ENCODE measurements around the gene WDR20. TPM values are rescaled to one million over a fixed set of nuclear protein-coding genes. Genes with fewer than 3 reads are reported as not detected.
A peak's percentile ranks its signal among the peaks of the same experiment; 100 is the strongest.

Gene WDR20
- total RNA-seq, 1 experiment from 2014 or later: 33.0 TPM

DNA sequence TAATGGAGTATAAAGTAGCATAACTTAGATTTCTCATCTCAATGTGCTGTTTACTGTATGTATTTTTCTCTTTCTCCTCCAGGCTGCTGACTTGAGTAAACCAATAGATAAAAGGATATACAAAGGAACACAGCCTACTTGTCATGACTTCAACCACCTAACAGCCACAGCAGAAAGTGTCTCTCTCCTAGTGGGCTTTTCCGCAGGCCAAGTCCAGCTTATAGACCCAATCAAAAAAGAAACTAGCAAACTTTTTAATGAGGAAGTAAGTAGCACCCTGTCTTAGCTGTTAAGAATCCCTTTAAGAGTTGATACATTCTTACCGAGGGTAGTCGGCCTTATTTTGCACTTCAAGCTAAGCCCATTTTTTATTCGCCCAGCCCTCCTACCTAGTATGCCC, 55.2 kb downstream of the WDR20 start:
- no peak overlapping the region for H3K27ac Mint-ChIP-seq (ENCODE audit: unreplicated experiment)
- H3K4me1 Mint-ChIP-seq (ENCODE audit: low read depth, unreplicated experiment): peaks cover 14% of the 10 kb centered on the region
- CTCF ChIA-PET: no interaction called here
- no peak for DNase-seq
- H3K9me3 Mint-ChIP-seq (ENCODE audit: low read depth, unreplicated experiment): no peaks in the 10 kb centered on the region
- H3K4me3 Mint-ChIP-seq (ENCODE audit: low read depth, unreplicated experiment): no peak overlapping the region
- intact Hi-C loops (cut with micrococcal nuclease; ENCODE audit: unreplicated experiment): no loop called here
- BruUV-seq (replicated peaks): no TSS peak
- no peaks in the 10 kb centered on the region for H3K27me3 Mint-ChIP-seq (ENCODE audit: unreplicated experiment)
- peaks cover 14% of the 10 kb centered on the region for H3K36me3 Mint-ChIP-seq (ENCODE audit: insufficient read depth, unreplicated experiment)
- TF ChIP-seq, protein P1, sequence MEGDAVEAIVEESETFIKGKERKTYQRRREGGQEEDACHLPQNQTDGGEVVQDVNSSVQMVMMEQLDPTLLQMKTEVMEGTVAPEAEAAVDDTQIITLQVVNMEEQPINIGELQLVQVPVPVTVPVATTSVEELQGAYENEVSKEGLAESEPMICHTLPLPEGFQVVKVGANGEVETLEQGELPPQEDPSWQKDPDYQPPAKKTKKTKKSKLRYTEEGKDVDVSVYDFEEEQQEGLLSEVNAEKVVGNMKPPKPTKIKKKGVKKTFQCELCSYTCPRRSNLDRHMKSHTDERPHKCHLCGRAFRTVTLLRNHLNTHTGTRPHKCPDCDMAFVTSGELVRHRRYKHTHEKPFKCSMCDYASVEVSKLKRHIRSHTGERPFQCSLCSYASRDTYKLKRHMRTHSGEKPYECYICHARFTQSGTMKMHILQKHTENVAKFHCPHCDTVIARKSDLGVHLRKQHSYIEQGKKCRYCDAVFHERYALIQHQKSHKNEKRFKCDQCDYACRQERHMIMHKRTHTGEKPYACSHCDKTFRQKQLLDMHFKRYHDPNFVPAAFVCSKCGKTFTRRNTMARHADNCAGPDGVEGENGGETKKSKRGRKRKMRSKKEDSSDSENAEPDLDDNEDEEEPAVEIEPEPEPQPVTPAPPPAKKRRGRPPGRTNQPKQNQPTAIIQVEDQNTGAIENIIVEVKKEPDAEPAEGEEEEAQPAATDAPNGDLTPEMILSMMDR (IDR thresholded peaks at IDR 0.05; ENCODE audit: unreplicated experiment): no peak

DNA sequence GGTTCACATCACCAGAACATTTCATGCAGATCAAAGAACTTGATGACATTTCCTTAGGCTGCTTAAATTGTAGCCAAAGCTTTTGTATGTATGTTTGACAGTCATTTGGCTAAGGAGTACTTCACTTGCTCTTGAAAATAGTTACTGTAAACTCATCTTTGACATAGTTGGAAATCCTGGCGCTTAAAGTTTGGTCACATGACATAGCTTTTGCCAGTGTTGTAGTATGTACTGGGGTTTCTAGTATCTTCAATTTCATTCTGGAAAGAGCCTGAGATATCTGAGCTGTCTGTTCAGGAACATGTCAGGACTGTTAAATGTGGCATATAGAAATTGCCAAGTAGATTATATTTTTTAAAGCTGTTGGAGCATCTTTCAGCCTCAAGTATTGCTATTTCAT, 55.7 kb downstream of the WDR20 start:
- no peaks in the 10 kb centered on the region for H3K27me3 Mint-ChIP-seq (ENCODE audit: unreplicated experiment)
- intact Hi-C loops (cut with micrococcal nuclease; ENCODE audit: unreplicated experiment): no loop called here
- peaks cover 14% of the 10 kb centered on the region for H3K36me3 Mint-ChIP-seq (ENCODE audit: insufficient read depth, unreplicated experiment)
- H3K4me1 Mint-ChIP-seq (ENCODE audit: low read depth, unreplicated experiment): peaks cover 14% of the 10 kb centered on the region
- no TSS peak for BruUV-seq (replicated peaks)
- H3K4me3 Mint-ChIP-seq (ENCODE audit: low read depth, unreplicated experiment): no peak overlapping the region
- DNase-seq: no peak
- no peaks in the 10 kb centered on the region for H3K9me3 Mint-ChIP-seq (ENCODE audit: low read depth, unreplicated experiment)
- no peak overlapping the region for H3K27ac Mint-ChIP-seq (ENCODE audit: unreplicated experiment)
- TF ChIP-seq, protein P1 (IDR thresholded peaks at IDR 0.05; ENCODE audit: unreplicated experiment): no peak
- CTCF ChIA-PET: no interaction called here

DNA sequence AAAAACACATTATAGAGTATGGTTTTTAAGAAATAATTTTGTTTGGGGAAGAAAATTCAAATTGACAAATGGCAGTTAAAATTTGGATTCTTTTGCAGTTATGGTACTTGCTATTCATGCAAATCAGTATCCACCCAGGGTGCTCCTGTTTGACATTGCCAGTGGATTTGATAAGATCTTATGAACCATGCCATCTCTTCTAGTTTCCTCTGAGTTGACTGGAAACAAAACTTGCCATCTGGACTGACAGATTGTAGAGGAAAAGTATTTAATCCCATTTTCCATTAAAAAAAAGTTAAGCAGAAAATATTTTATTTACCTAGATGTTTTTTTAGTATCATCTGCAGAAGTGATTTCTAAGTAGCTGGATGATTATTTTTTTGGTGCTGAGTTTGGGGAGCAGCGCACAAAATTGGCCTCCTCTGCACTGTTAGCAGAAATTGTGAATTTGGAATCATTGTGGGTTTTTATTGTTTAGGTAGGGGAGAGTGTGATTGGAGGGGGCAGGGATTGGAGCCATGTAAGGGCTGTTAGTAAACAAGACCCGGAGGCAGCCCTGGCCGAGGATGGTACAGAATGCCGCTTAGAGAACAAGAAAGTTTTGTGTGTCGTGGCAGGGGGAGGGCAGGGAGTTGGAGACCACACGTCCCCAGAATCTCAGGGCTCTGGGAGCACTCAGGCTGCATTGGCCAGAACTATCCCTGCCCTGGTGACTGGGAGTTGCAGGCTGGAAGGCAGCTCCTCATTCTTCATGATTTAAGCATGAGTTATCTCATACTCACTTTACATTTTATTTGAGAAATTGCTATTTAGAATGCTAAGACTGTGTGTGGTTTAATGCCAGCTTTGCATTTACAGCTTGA, 56.6 kb downstream of the WDR20 start:
- no peak for DNase-seq
- BruUV-seq (replicated peaks): TSS peak; percentile 5
- CTCF ChIA-PET: no interaction called here
- H3K4me3 Mint-ChIP-seq (ENCODE audit: low read depth, unreplicated experiment): no peak overlapping the region
- H3K36me3 Mint-ChIP-seq (ENCODE audit: insufficient read depth, unreplicated experiment): peaks cover 14% of the 10 kb centered on the region
- H3K27me3 Mint-ChIP-seq (ENCODE audit: unreplicated experiment): no peaks in the 10 kb centered on the region
- intact Hi-C loops (cut with micrococcal nuclease; ENCODE audit: unreplicated experiment): no loop called here
- no peaks in the 10 kb centered on the region for H3K9me3 Mint-ChIP-seq (ENCODE audit: low read depth, unreplicated experiment)
- H3K27ac Mint-ChIP-seq (ENCODE audit: unreplicated experiment): no peak overlapping the region
- TF ChIP-seq, protein P1 (IDR thresholded peaks at IDR 0.05; ENCODE audit: unreplicated experiment): no peak
- peaks cover 10% of the 10 kb centered on the region for H3K4me1 Mint-ChIP-seq (ENCODE audit: low read depth, unreplicated experiment)

DNA sequence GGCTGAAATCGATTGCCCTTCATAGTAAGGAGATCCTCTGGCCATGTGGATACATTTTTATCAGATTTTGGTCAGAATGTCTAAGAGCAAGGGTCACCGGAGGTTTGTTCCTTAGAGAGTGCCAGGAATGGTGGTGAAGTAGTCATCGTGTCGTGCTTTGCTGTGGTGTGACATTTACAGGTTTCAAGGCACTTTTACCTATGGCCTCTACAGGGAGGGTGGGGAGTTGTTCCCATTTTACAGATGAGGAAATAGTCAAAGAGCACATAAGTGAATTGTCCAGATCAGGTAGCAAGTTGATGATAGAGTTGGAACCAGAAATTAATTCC, 57.2 kb downstream of the WDR20 start:
- peaks cover 6% of the 10 kb centered on the region for H3K4me1 Mint-ChIP-seq (ENCODE audit: low read depth, unreplicated experiment)
- TF ChIP-seq, protein P1 (IDR thresholded peaks at IDR 0.05; ENCODE audit: unreplicated experiment): no peak
- CTCF ChIA-PET: interaction anchor here (0.6 kb wide), 1 partner anchor 1095 kb away, joined by 5 read pairs; no protein-coding TSS in a partner anchor
- no peak overlapping the region for H3K4me3 Mint-ChIP-seq (ENCODE audit: low read depth, unreplicated experiment)
- peaks cover 14% of the 10 kb centered on the region for H3K36me3 Mint-ChIP-seq (ENCODE audit: insufficient read depth, unreplicated experiment)
- no peak for DNase-seq
- H3K9me3 Mint-ChIP-seq (ENCODE audit: low read depth, unreplicated experiment): no peaks in the 10 kb centered on the region
- no TSS peak for BruUV-seq (replicated peaks)
- no peak overlapping the region for H3K27ac Mint-ChIP-seq (ENCODE audit: unreplicated experiment)
- intact Hi-C loops (cut with micrococcal nuclease; ENCODE audit: unreplicated experiment): no loop called here
- no peaks in the 10 kb centered on the region for H3K27me3 Mint-ChIP-seq (ENCODE audit: unreplicated experiment)

All from Calu3 (cell line).